ENCODE results near the gene TRPM8. TPM values are rescaled to one million over a fixed set of nuclear protein-coding genes. Genes with fewer than 3 reads are reported as not detected.
A peak's percentile ranks its signal among the peaks of the same experiment; 100 is the strongest.

Gene TRPM8
- total RNA-seq, 1 experiment from 2014 or later: 0.37 TPM

GRCh38 chr2:234024304-234024703 is 107.1 kb downstream of the TRPM8 start:
- in situ Hi-C loops (cut with HindIII; ENCODE audit: low pct_unique_long_range_greater_than_20kb, low sequenced_read_pairs): no loop called here
- no peak for DNase-seq (ENCODE audit: low read depth)

- in situ Hi-C loops (cut with HindIII; ENCODE audit: low pct_unique_long_range_greater_than_20kb, low sequenced_read_pairs): no loop called here
- DNase-seq (ENCODE audit: low read depth): no peak
Observed at GRCh38 chr2:234025466-234025865, 108.3 kb downstream of the TRPM8 start.

- in situ Hi-C loops (cut with HindIII; ENCODE audit: low pct_unique_long_range_greater_than_20kb, low sequenced_read_pairs): no loop called here
- no peak for DNase-seq (ENCODE audit: low read depth)
Observed at GRCh38 chr2:234025891-234026401, 108.8 kb downstream of the TRPM8 start.

GRCh38 chr2:234026693-234027254 is 109.6 kb downstream of the TRPM8 start:
- in situ Hi-C loops (cut with HindIII; ENCODE audit: low pct_unique_long_range_greater_than_20kb, low sequenced_read_pairs): no loop called here

GRCh38 chr2:234027641-234028040 is 110.5 kb downstream of the TRPM8 start:
- no peak for DNase-seq (ENCODE audit: low read depth)
- in situ Hi-C loops (cut with HindIII; ENCODE audit: low pct_unique_long_range_greater_than_20kb, low sequenced_read_pairs): no loop called here

More at GRCh38 chr2:234026693-234027254, 109.6 kb downstream of the TRPM8 start:
- no peak for DNase-seq (ENCODE audit: low read depth)

GRCh38 chr2:234029150-234029733 is 112.1 kb downstream of the TRPM8 start:
- peak; percentile 95 for DNase-seq (ENCODE audit: low read depth)
- in situ Hi-C loops (cut with HindIII; ENCODE audit: low pct_unique_long_range_greater_than_20kb, low sequenced_read_pairs): no loop called here

- no peak for DNase-seq (ENCODE audit: low read depth)
- in situ Hi-C loops (cut with HindIII; ENCODE audit: low pct_unique_long_range_greater_than_20kb, low sequenced_read_pairs): no loop called here
Observed at GRCh38 chr2:234031207-234031606, 114.0 kb downstream of the TRPM8 start.

- in situ Hi-C loops (cut with HindIII; ENCODE audit: low pct_unique_long_range_greater_than_20kb, low sequenced_read_pairs): no loop called here
- peak; percentile 74 for DNase-seq (ENCODE audit: low read depth)
Observed at GRCh38 chr2:234032279-234032856, 115.2 kb downstream of the TRPM8 start.

GRCh38 chr2:234033174-234033573 is 116.0 kb downstream of the TRPM8 start:
- peak; percentile 24 for DNase-seq (ENCODE audit: low read depth)

GRCh38 chr2:234033885-234034284 is 116.7 kb downstream of the TRPM8 start:
- no peak for DNase-seq (ENCODE audit: low read depth)
- in situ Hi-C loops (cut with HindIII; ENCODE audit: low pct_unique_long_range_greater_than_20kb, low sequenced_read_pairs): no loop called here

More at GRCh38 chr2:234033174-234033573, 116.0 kb downstream of the TRPM8 start:
- in situ Hi-C loops (cut with HindIII; ENCODE audit: low pct_unique_long_range_greater_than_20kb, low sequenced_read_pairs): no loop called here

- DNase-seq (ENCODE audit: low read depth): no peak
- in situ Hi-C loops (cut with HindIII; ENCODE audit: low pct_unique_long_range_greater_than_20kb, low sequenced_read_pairs): no loop called here
Observed at GRCh38 chr2:234038076-234038802, 121.1 kb downstream of the TRPM8 start.

- DNase-seq (ENCODE audit: low read depth): peak; percentile 53
Observed at GRCh38 chr2:234044157-234044556, 127.0 kb downstream of the TRPM8 start.

GRCh38 chr2:234046521-234046920 is 129.3 kb downstream of the TRPM8 start:
- in situ Hi-C loops (cut with HindIII; ENCODE audit: low pct_unique_long_range_greater_than_20kb, low sequenced_read_pairs): no loop called here
- DNase-seq (ENCODE audit: low read depth): no peak

More at GRCh38 chr2:234044157-234044556, 127.0 kb downstream of the TRPM8 start:
- in situ Hi-C loops (cut with HindIII; ENCODE audit: low pct_unique_long_range_greater_than_20kb, low sequenced_read_pairs): no loop called here

GRCh38 chr2:234047361-234047760 is 130.2 kb downstream of the TRPM8 start:
- no peak for DNase-seq (ENCODE audit: low read depth)
- in situ Hi-C loops (cut with HindIII; ENCODE audit: low pct_unique_long_range_greater_than_20kb, low sequenced_read_pairs): no loop called here

- in situ Hi-C loops (cut with HindIII; ENCODE audit: low pct_unique_long_range_greater_than_20kb, low sequenced_read_pairs): no loop called here
- DNase-seq (ENCODE audit: low read depth): no peak
Observed at GRCh38 chr2:234048049-234048448, 130.9 kb downstream of the TRPM8 start.

GRCh38 chr2:234050455-234051135 is 133.4 kb downstream of the TRPM8 start, which contains the start of gene SPP2:
SPP2 (plus strand) TSS chr2:234050702; CDS start chr2:234050787, 85 bp downstream.
- in situ Hi-C loops (cut with HindIII; ENCODE audit: low pct_unique_long_range_greater_than_20kb, low sequenced_read_pairs): no loop called here
- no peak for DNase-seq (ENCODE audit: low read depth)

GRCh38 chr2:234051374-234052070 is 134.3 kb downstream of the TRPM8 start:
- in situ Hi-C loops (cut with HindIII; ENCODE audit: low pct_unique_long_range_greater_than_20kb, low sequenced_read_pairs): no loop called here
- DNase-seq (ENCODE audit: low read depth): no peak

- in situ Hi-C loops (cut with HindIII; ENCODE audit: low pct_unique_long_range_greater_than_20kb, low sequenced_read_pairs): no loop called here
- DNase-seq (ENCODE audit: low read depth): no peak
Observed at GRCh38 chr2:234058881-234059280, 141.7 kb downstream of the TRPM8 start.

All from Caki2 (cell line).